Spleen (tissue), 11 donors: ENCODE data around the gene NLGN1. TPM values are rescaled to one million over a fixed set of nuclear protein-coding genes. Genes with fewer than 3 reads are reported as not detected.

Experiments
- DNase-seq: peaks from one replicate; pipeline ENCODE4 v3.0.0-alpha.2; 2020
- H3K27ac ChIP-seq, 8 donors: fragments of 200-600 bp; sonication (generic) in 7 of 8; 1 replicate in 4 of 8; 2 replicates in 4 of 8; pipeline versions ENCODE4 v1.5.0 to v1.8.0; 2016 to 2021; ENCODE audit warnings: inconsistent platforms in 4 of 8, mild to moderate bottlenecking in 4 of 8, moderate library complexity in 1 of 8
- H3K27me3 ChIP-seq, 7 donors: fragments of 200-600 bp; sonication (generic) in 6 of 7; replicated peaks in 1 of 7; 1 replicate in 4 of 7; 2 replicates in 3 of 7; pipeline versions ENCODE4 v1.5.0 to v1.8.0; 2016 to 2021; ENCODE audit warnings: inconsistent platforms in 3 of 7, mild to moderate bottlenecking in 1 of 7
- H3K36me3 ChIP-seq, 6 donors: fragments of 200-600 bp; sonication (generic) in 5 of 6; 1 replicate in 4 of 6; 2 replicates in 2 of 6; pipeline versions ENCODE4 v1.5.0 to v1.8.0; 2016 to 2021; ENCODE audit warnings: inconsistent platforms in 2 of 6
- H3K4me1 ChIP-seq, 6 donors: fragments of 200-600 bp; sonication (generic) in 5 of 6; 1 replicate in 3 of 6; 2 replicates in 3 of 6; pipeline versions ENCODE4 v1.5.0 to v1.8.0; 2016 to 2021; ENCODE audit warnings: inconsistent platforms in 3 of 6
- H3K4me3 ChIP-seq, 8 donors: fragments of 200-600 bp; sonication (generic) in 7 of 8; 1 replicate in 4 of 8; 2 replicates in 4 of 8; pipeline versions ENCODE4 v1.5.0 to v1.8.0; 2016 to 2021; ENCODE audit warnings: inconsistent platforms in 4 of 8, mild to moderate bottlenecking in 4 of 8, moderate library complexity in 2 of 8
- H3K9me3 ChIP-seq, 8 donors: fragments of 200-600 bp; sonication (generic) in 7 of 8; 1 replicate in 4 of 8; 2 replicates in 4 of 8; pipeline versions ENCODE4 v1.5.0 to v1.8.0; 2016 to 2021; ENCODE audit warnings: inconsistent platforms in 4 of 8
- POLR2A ChIP-seq, 3 donors: fragments of 450-650 bp; IDR thresholded peaks; one replicate each; pipeline ENCODE4 v1.5.1; 2017; ENCODE audit warnings: antibody characterized with exemption in 3 of 3, mild to moderate bottlenecking in 1 of 3
- POLR2AphosphoS5 ChIP-seq, 3 donors: sonication (generic); formaldehyde crosslinking; IDR thresholded peaks; one replicate each; pipeline ENCODE4 v1.5.1; 2017; ENCODE audit warnings: antibody characterized with exemption in 3 of 3
- WGBS, 5 donors: extraction: QIAGEN DNeasy Blood & Tissue Kit in 3 of 5; methylation state at CpG; one replicate each; pipeline versions ENCODE4 v1.1.5 to v1.1.7; 2013 to 2018; 5-methylcytosine and 5-hydroxymethylcytosine counted together
- intact Hi-C: fragments of 100-400 bp; cut with DNase I; formaldehyde crosslinking; loops from one replicate; pipeline ENCODE4 v1.15.0; 2023; ENCODE audit warnings: low total_unique reads
- polyA plus RNA-seq, 3 donors: library from polyadenylated mRNA; stranded (reverse); fragments of 200-250 nt; gene quantifications; one replicate each; pipeline ENCODE4 v1.2.1, GENCODE V29; 2013
- total RNA-seq, 7 donors: library from RNA; depleted of rRNA in 3 of 7; stranded (reverse); fragments of >200 nt in 3 of 7; fragmentation: NEBNext Ultra II Directional in 4 of 7; extraction: Animal tissue kit (Norgen Biotek cat#: 25700) in 4 of 7; gene quantifications; one replicate each; pipeline versions ENCODE4 v1.1.0 to v1.2.1, GENCODE V29; 2016 to 2021
- TF ChIP-seq, protein P1 (sequence below), 11 experiments: fragments of 200-600 bp in 7 of 11; fragments of 450-650 bp in 4 of 11; sonication (generic) in 4 of 11; IDR thresholded peaks in 8 of 11; conservative IDR thresholded peaks in 3 of 11; 1 replicate in 7 of 11; 2 replicates in 4 of 11; pipeline versions ENCODE4 v1.4.0 to v1.8.0; 2016 to 2021; ENCODE audit warnings: antibody characterized with exemption in 11 of 11, inconsistent platforms in 4 of 11, mild to moderate bottlenecking in 1 of 11
- donor health status: healthy with polysubstance abuse.
- donor health status: DM: no; HTN: no; CAD: no; lungs with moderate emphysema.
- donor health status: DM: no; HTN: no; CAD: no.
- donor health status: Bipolar disorder and iron deficiency.
- donor health status: healthy.
- donor health status: DM: no; HTN: no; CAD: no.
- donor health status: DM: yes; HTN: yes; CAD: no.

Gene NLGN1
- total and polyA plus RNA-seq, 10 donors: 0.03 to 0.13 (median 0.03) TPM; not detected in 7

DNA sequence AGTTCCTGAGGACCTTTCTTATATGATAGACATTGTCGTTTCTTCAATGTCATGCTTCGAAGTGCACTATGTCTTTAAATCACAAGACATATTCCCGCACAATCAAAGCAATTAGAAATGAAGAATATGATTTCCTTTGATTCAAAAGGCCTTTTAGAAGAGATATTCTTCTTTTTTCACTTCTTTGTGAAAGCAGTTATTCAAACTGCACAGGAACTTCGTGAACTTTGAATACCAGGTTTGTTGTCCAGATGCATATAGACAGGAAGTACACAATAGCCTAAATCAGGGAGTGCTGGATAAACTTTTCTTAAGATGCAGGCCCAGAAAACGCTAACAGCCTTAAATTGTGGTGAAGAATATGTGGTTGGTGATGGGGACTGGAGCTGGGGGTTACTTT lies 870.5 kb downstream of the NLGN1 start:
- no peak for DNase-seq
- 71 to 80% (median 77%) methylated on average over 5 of the region's 5 CpGs for WGBS, 5 donors
- Histone ChIP-seq H3K27ac (no peak overlapping the region), H3K4me1 (no peaks in the 10 kb centered on the region), H3K4me3 (no peak overlapping the region), H3K27me3 (no peaks in the 10 kb centered on the region), H3K36me3 (no peaks in the 10 kb centered on the region), H3K9me3 (peaks cover 0 to 3% (median 0%) of the 10 kb centered on the region in 8 donors)
- intact Hi-C loops: no loop called here
- TF ChIP-seq, protein P1, sequence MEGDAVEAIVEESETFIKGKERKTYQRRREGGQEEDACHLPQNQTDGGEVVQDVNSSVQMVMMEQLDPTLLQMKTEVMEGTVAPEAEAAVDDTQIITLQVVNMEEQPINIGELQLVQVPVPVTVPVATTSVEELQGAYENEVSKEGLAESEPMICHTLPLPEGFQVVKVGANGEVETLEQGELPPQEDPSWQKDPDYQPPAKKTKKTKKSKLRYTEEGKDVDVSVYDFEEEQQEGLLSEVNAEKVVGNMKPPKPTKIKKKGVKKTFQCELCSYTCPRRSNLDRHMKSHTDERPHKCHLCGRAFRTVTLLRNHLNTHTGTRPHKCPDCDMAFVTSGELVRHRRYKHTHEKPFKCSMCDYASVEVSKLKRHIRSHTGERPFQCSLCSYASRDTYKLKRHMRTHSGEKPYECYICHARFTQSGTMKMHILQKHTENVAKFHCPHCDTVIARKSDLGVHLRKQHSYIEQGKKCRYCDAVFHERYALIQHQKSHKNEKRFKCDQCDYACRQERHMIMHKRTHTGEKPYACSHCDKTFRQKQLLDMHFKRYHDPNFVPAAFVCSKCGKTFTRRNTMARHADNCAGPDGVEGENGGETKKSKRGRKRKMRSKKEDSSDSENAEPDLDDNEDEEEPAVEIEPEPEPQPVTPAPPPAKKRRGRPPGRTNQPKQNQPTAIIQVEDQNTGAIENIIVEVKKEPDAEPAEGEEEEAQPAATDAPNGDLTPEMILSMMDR (IDR thresholded peaks at IDR 0.05 in 8 of 11, conservative IDR thresholded peaks at IDR 0.05 in 3 of 11): no peak
- TF ChIP-seq POLR2AphosphoS5 (IDR thresholded peaks at IDR 0.05): no peak
- TF ChIP-seq POLR2A (IDR thresholded peaks at IDR 0.05): no peak

DNA sequence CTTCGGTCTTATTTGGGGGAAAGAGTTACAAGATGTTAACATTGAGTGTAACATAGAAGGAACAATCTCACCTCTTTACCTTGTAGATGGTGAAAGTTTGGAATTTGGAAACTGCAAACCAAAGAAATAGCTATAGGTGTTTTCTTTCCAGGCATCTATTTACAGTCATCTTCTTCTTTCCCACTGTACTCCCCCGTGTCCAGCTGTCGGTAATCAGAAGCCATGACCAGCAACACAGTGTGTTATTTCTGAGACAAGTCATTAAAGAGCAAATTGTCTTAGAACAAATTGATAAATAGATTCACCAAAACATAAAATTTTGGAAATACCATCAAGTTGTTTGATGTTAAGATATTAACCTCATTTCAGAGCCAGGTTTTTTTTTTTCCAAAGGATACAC lies 871.0 kb downstream of the NLGN1 start:
- Histone ChIP-seq H3K4me1 (no peaks in the 10 kb centered on the region), H3K36me3 (no peaks in the 10 kb centered on the region), H3K9me3 (peaks cover 0 to 3% (median 0%) of the 10 kb centered on the region in 8 donors), H3K27ac (no peak overlapping the region), H3K4me3 (no peak overlapping the region), H3K27me3 (no peaks in the 10 kb centered on the region)
- DNase-seq: no peak
- intact Hi-C loops: no loop called here
- TF ChIP-seq POLR2AphosphoS5 (IDR thresholded peaks at IDR 0.05): no peak
- TF ChIP-seq, protein P1 (IDR thresholded peaks at IDR 0.05 in 8 of 11, conservative IDR thresholded peaks at IDR 0.05 in 3 of 11): no peak
- WGBS, 5 donors: 82 to 98% (median 86%) methylated on average over 3 of the region's 3 CpGs

- H3K27ac ChIP-seq: no peak overlapping the region
- no peaks in the 10 kb centered on the region for H3K36me3 ChIP-seq
- H3K4me3 ChIP-seq: no peak overlapping the region
- no peaks in the 10 kb centered on the region for H3K27me3 ChIP-seq
- no peaks in the 10 kb centered on the region for H3K4me1 ChIP-seq
- peaks cover 0 to 3% (median 0%) of the 10 kb centered on the region in 8 donors for H3K9me3 ChIP-seq
- intact Hi-C loops: no loop called here
- TF ChIP-seq, protein P1 (IDR thresholded peaks at IDR 0.05 in 8 of 11, conservative IDR thresholded peaks at IDR 0.05 in 3 of 11): no peak
- no peak for TF ChIP-seq POLR2A (IDR thresholded peaks at IDR 0.05)
- no peak for TF ChIP-seq POLR2AphosphoS5 (IDR thresholded peaks at IDR 0.05)
- 70 to 91% (median 79%) methylated on average over 2 of the region's 2 CpGs for WGBS, 5 donors
- no peak for DNase-seq
Observed at GRCh38 chr3:174270841-174271240, 873.3 kb downstream of the NLGN1 start.

GRCh38 chr3:174275336-174275735 lies 877.8 kb downstream of the NLGN1 start:
- intact Hi-C loops: no loop called here

More at GRCh38 chr3:174275336-174275735, 877.8 kb downstream of the NLGN1 start:
- Histone ChIP-seq H3K27ac (no peak overlapping the region), H3K9me3 (no peaks in the 10 kb centered on the region), H3K4me3 (no peak overlapping the region), H3K27me3 (no peaks in the 10 kb centered on the region), H3K36me3 (no peaks in the 10 kb centered on the region), H3K4me1 (no peaks in the 10 kb centered on the region)
- WGBS, 5 donors: 75 to 91% (median 87%) methylated on average over 2 of the region's 2 CpGs
- no peak for DNase-seq
- TF ChIP-seq, protein P1 (IDR thresholded peaks at IDR 0.05 in 8 of 11, conservative IDR thresholded peaks at IDR 0.05 in 3 of 11): no peak
- TF ChIP-seq POLR2AphosphoS5 (IDR thresholded peaks at IDR 0.05) (no peak), POLR2A (IDR thresholded peaks at IDR 0.05) (no peak)
